ENCODE data around the gene SIK3. TPM values are rescaled to one million over a fixed set of nuclear protein-coding genes. Genes with fewer than 3 reads are reported as not detected.

The SIK3 gene
- total RNA-seq, 1 experiment from 2014 or later = 34.4 TPM

GRCh38 chr11:116811194-116811593 lies 287.0 kb downstream of the SIK3 start (continued):
- TF ChIP-seq TEAD1 (CRISPR knock-in tag; IDR thresholded peaks at IDR 0.05) (no peak), ZNF232 (CRISPR knock-in tag; IDR thresholded peaks at IDR 0.05) (no peak), ERG (CRISPR knock-in tag; IDR thresholded peaks at IDR 0.05) (no peak)

GRCh38 chr11:116808262-116809175 lies 289.7 kb downstream of the SIK3 start:
- POLR2A ChIA-PET = no interaction called here
- CTCF ChIA-PET = no interaction called here

GRCh38 chr11:116807601-116808261 lies 290.5 kb downstream of the SIK3 start:
- Mint-ChIP-seq H3K4me3 (no peak overlapping the region), H3K4me1 (no peaks in the 10 kb centered on the region), H3K27ac (no peak overlapping the region), H3K36me3 (no peaks in the 10 kb centered on the region), H3K9me3 (no peaks in the 10 kb centered on the region), H3K27me3 (ENCODE audit: low read depth) (no peaks in the 10 kb centered on the region; the same call in 1 of the 2 replicates)
- no peak for ATAC-seq
- ChIA-PET POLR2A (no interaction called here), CTCF (interaction anchor here (1.0 kb wide), 1 partner anchor 16 kb away, joined by 3 read pairs; the partner anchor contains the start of gene APOA5)
- no peak for DNase-seq (ENCODE audit: low spot score)
- TF ChIP-seq TEAD4 (CRISPR knock-in tag; IDR thresholded peaks at IDR 0.05) = no peak
- TF ChIP-seq RORB (CRISPR knock-in tag; IDR thresholded peaks at IDR 0.05) = no peak
- TF ChIP-seq E2F1 (CRISPR knock-in tag; IDR thresholded peaks at IDR 0.05) = no peak
- no peak for TF ChIP-seq CDX4 (CRISPR knock-in tag; IDR thresholded peaks at IDR 0.05; ENCODE audit: borderline replicate concordance)
- TF ChIP-seq STAT6 (CRISPR knock-in tag; conservative IDR thresholded peaks at IDR 0.05; ENCODE audit: low read depth) = no peak
- no peak for TF ChIP-seq HMGA2 (CRISPR knock-in tag; IDR thresholded peaks at IDR 0.05)

More at GRCh38 chr11:116808262-116809175, 289.7 kb downstream of the SIK3 start:
- no peak overlapping the region for H3K4me3 Mint-ChIP-seq
- no peak overlapping the region for H3K27ac Mint-ChIP-seq
- no peaks in the 10 kb centered on the region for H3K36me3 Mint-ChIP-seq
- TF ChIP-seq GTF2I (CRISPR knock-in tag; conservative IDR thresholded peaks at IDR 0.05) = no peak
- no peak for TF ChIP-seq ESRRA (CRISPR knock-in tag; IDR thresholded peaks at IDR 0.05; ENCODE audit: borderline replicate concordance)
- TF ChIP-seq ATF2 (CRISPR knock-in tag; IDR thresholded peaks at IDR 0.05; ENCODE audit: borderline replicate concordance, low read depth) = no peak
- no peak for TF ChIP-seq ZNF416 (CRISPR knock-in tag; IDR thresholded peaks at IDR 0.05)
- no peak for TF ChIP-seq ZNF121 (CRISPR knock-in tag; IDR thresholded peaks at IDR 0.05)
- no peak for TF ChIP-seq GRHL2 (CRISPR knock-in tag; IDR thresholded peaks at IDR 0.05; ENCODE audit: insufficient replicate concordance, severe bottlenecking)
- TF ChIP-seq NR3C1 (CRISPR knock-in tag; conservative IDR thresholded peaks at IDR 0.05; ENCODE audit: low read depth) = no peak
- no peak for TF ChIP-seq ZNF671 (CRISPR knock-in tag; IDR thresholded peaks at IDR 0.05)
- no peak for TF ChIP-seq PRRX2 (CRISPR knock-in tag; IDR thresholded peaks at IDR 0.05)
- no peak; the same call in none of the 2 replicates for TF ChIP-seq GABPB1 (CRISPR knock-in tag; IDR thresholded peaks at IDR 0.05)
- no peak for TF ChIP-seq ERG (CRISPR knock-in tag; IDR thresholded peaks at IDR 0.05)
- no peak for TF ChIP-seq USF2 (CRISPR knock-in tag; IDR thresholded peaks at IDR 0.05)
- no peak for TF ChIP-seq JAZF1 (CRISPR knock-in tag; IDR thresholded peaks at IDR 0.05)
- no peaks in the 10 kb centered on the region for H3K9me3 Mint-ChIP-seq
- H3K4me1 Mint-ChIP-seq = no peaks in the 10 kb centered on the region
- DNase-seq (ENCODE audit: low spot score) (no peak), ATAC-seq (no peak)
- H3K27me3 Mint-ChIP-seq (ENCODE audit: low read depth) = no peaks in the 10 kb centered on the region

All from WTC11 (cell line).